Adrenal gland (tissue), 5 donors: ENCODE data around the gene EDARADD.

Experiments
- CTCF ChIP-seq, 6 experiments: fragments of 450-650 bp in 4 of 6; fragments of 200-600 bp in 2 of 6; sonication (generic) in 1 of 6; IDR thresholded peaks; 1 replicate in 5 of 6; 2 replicates in 1 of 6; pipeline versions ENCODE4 v1.5.1 to v1.8.0; 2016 to 2021; ENCODE audit warnings: antibody characterized with exemption in 6 of 6, mild to moderate bottlenecking in 2 of 6, moderate library complexity in 1 of 6
- POLR2A ChIP-seq, 2 donors: fragments of 450-650 bp; IDR thresholded peaks; one replicate each; pipeline ENCODE4 v1.6.1; 2017; ENCODE audit warnings: antibody characterized with exemption in 2 of 2, mild to moderate bottlenecking in 2 of 2, moderate library complexity in 1 of 2
- donor health status: DM: no; HTN: no; CAD: no.

- TF ChIP-seq CTCF (IDR thresholded peaks at IDR 0.05) (peak in 1 of 6 experiments; percentile 7), POLR2A (IDR thresholded peaks at IDR 0.05) (peak; percentile 20 to 61)
These were observed 129.6 kb downstream of the EDARADD start, which contains the start of gene LGALS8 for GRCh38 chr1:236523704-236524141.
